ENCODE measurements around the gene LAMA1.
"Not testable (repeated sequence)": the region's sequence is repeated elsewhere in the genome, so short reads cannot be mapped to it uniquely, and the experiment has no call there.

The LAMA1 gene

GRCh38 chr18:6947338-6948030 lies 170.1 kb downstream of the LAMA1 start:
- DNase-seq, result no peak

GRCh38 chr18:6943143-6943542 lies 174.5 kb downstream of the LAMA1 start:
- no peak for DNase-seq

- DNase-seq, result no peak
Observed at GRCh38 chr18:6942742-6943141, 174.9 kb downstream of the LAMA1 start.

GRCh38 chr18:6941996-6942395 lies 175.6 kb downstream of the LAMA1 start:
- no peak for DNase-seq

GRCh38 chr18:6940451-6940850 lies 177.1 kb downstream of the LAMA1 start:
- DNase-seq, result no peak

GRCh38 chr18:6939972-6940371 lies 177.6 kb downstream of the LAMA1 start:
- DNase-seq, result no peak

- not testable (repeated sequence) for DNase-seq
Observed at GRCh38 chr18:6938403-6938802, 179.2 kb downstream of the LAMA1 start.

GRCh38 chr18:6938003-6938402 lies 179.6 kb downstream of the LAMA1 start:
- no peak for DNase-seq

GRCh38 chr18:6934859-6935258 lies 182.7 kb downstream of the LAMA1 start:
- DNase-seq, result no peak

- no peak for DNase-seq
Observed at GRCh38 chr18:6929370-6930102, 188.1 kb downstream of the LAMA1 start.

GRCh38 chr18:6928359-6928758 lies 189.2 kb downstream of the LAMA1 start:
- no peak for DNase-seq

- no peak for DNase-seq
Observed at GRCh38 chr18:6927153-6927552, 190.4 kb downstream of the LAMA1 start.

GRCh38 chr18:6923220-6923619 lies 194.4 kb downstream of the LAMA1 start:
- no peak for DNase-seq

GRCh38 chr18:6921571-6921970 lies 196.0 kb downstream of the LAMA1 start:
- no peak for DNase-seq

GRCh38 chr18:6920099-6920955 lies 197.3 kb downstream of the LAMA1 start:
- no peak for DNase-seq

GRCh38 chr18:6917072-6917471 lies 200.5 kb downstream of the LAMA1 start:
- no peak for DNase-seq

GRCh38 chr18:6901286-6901926 lies 216.2 kb downstream of the LAMA1 start:
- DNase-seq, result no peak

- DNase-seq, result no peak
Observed at GRCh38 chr18:6891788-6892187, 225.8 kb downstream of the LAMA1 start.
